DOHH2 (cell line): ENCODE results near the gene UBR3.

Source experiments
- H3F3A ChIP-seq: fragments of 200-600 bp; sonication (generic), shearing (Covaris generic); 2 replicates; pipeline ENCODE4 v1.6.0; 2016; ENCODE audit warnings: antibody characterized with exemption, mild to moderate bottlenecking; ENCODE audit not compliant: control insufficient read depth, insufficient read depth
- H3K27ac ChIP-seq: fragments of 200-600 bp; sonication (generic); 2 replicates; pipeline ENCODE4 v1.5.1; 2014; ENCODE audit warnings: low read depth, mild to moderate bottlenecking, low read length, moderate library complexity
- H3K27me3 ChIP-seq: fragments of 200-600 bp; sonication (generic); 2 replicates; pipeline ENCODE4 v1.6.1; 2014; ENCODE audit warnings: mild to moderate bottlenecking, low read length, mixed read lengths; ENCODE audit not compliant: control insufficient read depth
- H3K36me3 ChIP-seq: fragments of 200-600 bp; sonication (generic); 2 replicates; pipeline ENCODE4 v1.6.1; 2014; ENCODE audit warnings: mild to moderate bottlenecking, low read length, moderate library complexity, mixed read lengths; ENCODE audit not compliant: control insufficient read depth
- H3K4me1 ChIP-seq: fragments of 200-600 bp; sonication (generic); 2 replicates; pipeline ENCODE4 v1.6.1; 2014; ENCODE audit warnings: mild to moderate bottlenecking, low read length, mixed read lengths; ENCODE audit not compliant: control insufficient read depth
- H3K4me2 ChIP-seq: fragments of 200-600 bp; sonication (generic); 2 replicates; pipeline ENCODE4 v1.6.0; 2014; ENCODE audit warnings: mild to moderate bottlenecking, low read length, moderate library complexity
- H3K4me3 ChIP-seq: fragments of 200-600 bp; sonication (generic); 2 replicates; pipeline ENCODE4 v1.5.1; 2014; ENCODE audit warnings: mild to moderate bottlenecking, low read length, mixed read lengths
- H3K79me2 ChIP-seq: fragments of 200-600 bp; sonication (generic); 2 replicates; pipeline ENCODE4 v1.6.1; 2014; ENCODE audit warnings: mild to moderate bottlenecking, low read length, mixed read lengths; ENCODE audit not compliant: control insufficient read depth
- H3K9me2 ChIP-seq: fragments of 200-600 bp; sonication (generic); replicated peaks from 2 replicates; pipeline ENCODE4 v1.6.1; 2014; ENCODE audit warnings: mild to moderate bottlenecking, low read length, mixed read lengths; ENCODE audit not compliant: control insufficient read depth
- H3K9me3 ChIP-seq: fragments of 200-600 bp; sonication (generic); 2 replicates; pipeline ENCODE4 v1.6.1; 2014; ENCODE audit warnings: antibody characterized with exemption, low read length, mixed read lengths; ENCODE audit not compliant: control insufficient read depth, insufficient read depth
- H4K20me1 ChIP-seq: fragments of 200-600 bp; sonication (generic); 2 replicates; pipeline ENCODE4 v1.6.0; 2014; ENCODE audit warnings: low read depth, mild to moderate bottlenecking, antibody characterized with exemption, low read length, moderate library complexity; ENCODE audit not compliant: control insufficient read depth, insufficient read depth
- CTCF ChIP-seq: fragments of 200-600 bp; sonication (generic); IDR thresholded peaks from one replicate; pipeline ENCODE4 v1.5.1; 2014; ENCODE audit warnings: antibody characterized with exemption, mild to moderate bottlenecking, low read depth, low read length; ENCODE audit not compliant: poor library complexity, severe bottlenecking
- EZH2phosphoT487 ChIP-seq: fragments of 200-600 bp; sonication (generic); IDR thresholded peaks from 2 replicates; pipeline ENCODE4 v1.6.1; 2017; ENCODE audit warnings: borderline replicate concordance, mild to moderate bottlenecking, antibody characterized with exemption, low read length, moderate library complexity, mixed read lengths

The UBR3 gene

GRCh38 chr2:169997140-169997887, 170.1 kb downstream of the UBR3 start:
- Histone ChIP-seq H3K27ac (no peak overlapping the region), H4K20me1 (no peaks in the 10 kb centered on the region), H3K36me3 (peaks cover 8% of the 10 kb centered on the region), H3K9me3 (peaks cover 10% of the 10 kb centered on the region), H3K4me1 (no peaks in the 10 kb centered on the region), H3K79me2 (no peaks in the 10 kb centered on the region), H3K27me3 (no peaks in the 10 kb centered on the region), H3K9me2 (no peaks in the 10 kb centered on the region), H3K4me3 (no peak overlapping the region), H3K4me2 (no peak overlapping the region), H3F3A (no peaks in the 10 kb centered on the region)
- TF ChIP-seq CTCF, result no peak
- TF ChIP-seq EZH2phosphoT487, result no peak

GRCh38 chr2:169999054-169999453, 171.8 kb downstream of the UBR3 start:
- Histone ChIP-seq H3F3A (no peaks in the 10 kb centered on the region), H3K9me3 (peaks cover 10% of the 10 kb centered on the region), H3K4me2 (no peak overlapping the region), H3K4me3 (no peak overlapping the region), H3K9me2 (no peaks in the 10 kb centered on the region), H3K36me3 (peaks cover 13% of the 10 kb centered on the region), H3K4me1 (no peaks in the 10 kb centered on the region), H3K27me3 (no peaks in the 10 kb centered on the region), H4K20me1 (no peaks in the 10 kb centered on the region), H3K27ac (no peak overlapping the region), H3K79me2 (no peaks in the 10 kb centered on the region)
- TF ChIP-seq EZH2phosphoT487, result no peak
- TF ChIP-seq CTCF, result no peak

- H3K4me3 ChIP-seq, result no peak overlapping the region
- peaks cover 11% of the 10 kb centered on the region for H3K36me3 ChIP-seq
- H3K79me2 ChIP-seq, result no peaks in the 10 kb centered on the region
- TF ChIP-seq EZH2phosphoT487 (no peak), CTCF (no peak)
- H4K20me1 ChIP-seq, result no peaks in the 10 kb centered on the region
- H3K27me3 ChIP-seq, result no peaks in the 10 kb centered on the region
- no peak overlapping the region for H3K27ac ChIP-seq
- no peak overlapping the region for H3K4me2 ChIP-seq
- no peaks in the 10 kb centered on the region for H3K9me2 ChIP-seq
- peaks cover 7% of the 10 kb centered on the region for H3K9me3 ChIP-seq
- H3K4me1 ChIP-seq, result no peaks in the 10 kb centered on the region
- no peaks in the 10 kb centered on the region for H3F3A ChIP-seq
These were observed 174.8 kb downstream of the UBR3 start for GRCh38 chr2:170002096-170002495.
